Hippocampal formation (tissue), 2 donors: ENCODE measurements around the gene TTC7B.

ENCODE experiments used
- DNase-seq, 2 donors: peaks; one replicate each; lab custom pipeline; 2025; lab: John Stamatoyannopoulos, UW

Gene TTC7B

GRCh38 chr14:90617961-90618360, 198.3 kb downstream of the TTC7B start:
- DNase-seq = no peak

GRCh38 chr14:90616881-90617280, 199.3 kb downstream of the TTC7B start:
- DNase-seq = no peak

- DNase-seq = no peak
Measured at GRCh38 chr14:90616313-90616712, 199.9 kb downstream of the TTC7B start.

GRCh38 chr14:90615517-90616060, 200.6 kb downstream of the TTC7B start:
- DNase-seq = no peak

- no peak for DNase-seq
Measured at GRCh38 chr14:90614696-90615516, 201.3 kb downstream of the TTC7B start.

- DNase-seq = no peak
Measured at GRCh38 chr14:90613997-90614396, 202.2 kb downstream of the TTC7B start.

- no peak for DNase-seq
Measured at GRCh38 chr14:90613453-90613852, 202.8 kb downstream of the TTC7B start.

- DNase-seq = no peak
Measured at GRCh38 chr14:90612801-90613200, 203.4 kb downstream of the TTC7B start.

- DNase-seq = no peak
Measured at GRCh38 chr14:90611936-90612335, 204.3 kb downstream of the TTC7B start.

GRCh38 chr14:90611501-90611900, 204.7 kb downstream of the TTC7B start:
- DNase-seq = no peak

- DNase-seq = no peak
Measured at GRCh38 chr14:90610346-90611040, 205.7 kb downstream of the TTC7B start.

GRCh38 chr14:90609376-90609775, 206.9 kb downstream of the TTC7B start:
- no peak for DNase-seq

- no peak for DNase-seq
Measured at GRCh38 chr14:90608929-90609341, 207.3 kb downstream of the TTC7B start.

GRCh38 chr14:90608281-90608680, 207.9 kb downstream of the TTC7B start:
- DNase-seq = no peak

- peak in 1 of 2 donors; percentile 47 for DNase-seq
Measured at GRCh38 chr14:90607141-90607540, 209.1 kb downstream of the TTC7B start.

- DNase-seq = no peak
Measured at GRCh38 chr14:90606434-90606833, 209.8 kb downstream of the TTC7B start.

GRCh38 chr14:90605430-90605829, 210.8 kb downstream of the TTC7B start:
- DNase-seq = no peak

- DNase-seq = no peak
Measured at GRCh38 chr14:90604356-90604755, 211.9 kb downstream of the TTC7B start.

- no peak for DNase-seq
Measured at GRCh38 chr14:90603841-90604240, 212.4 kb downstream of the TTC7B start.

GRCh38 chr14:90603336-90603735, 212.9 kb downstream of the TTC7B start:
- no peak for DNase-seq

GRCh38 chr14:90602088-90602687, 214.0 kb downstream of the TTC7B start:
- DNase-seq = no peak

- DNase-seq = no peak
Measured at GRCh38 chr14:90601563-90601962, 214.7 kb downstream of the TTC7B start.

- DNase-seq = no peak
Measured at GRCh38 chr14:90600619-90601018, 215.6 kb downstream of the TTC7B start.
